ENCODE results near the gene HSD17B14. TPM values are rescaled to one million over a fixed set of nuclear protein-coding genes. Genes with fewer than 3 reads are reported as not detected.

HSD17B14 gene
- total and polyA plus RNA-seq, 2 of the 8 experiments (the other 6 are each of a cell fraction or from before 2014, with no cell fraction given) = 8.4 to 25.5 TPM

GRCh38 chr19:48815870-48816501, 20.3 kb downstream of the HSD17B14 start (continued):
- TF ChIP-seq RXRA (IDR thresholded peaks at IDR 0.05; ENCODE audit: insufficient read depth, low read depth, low read length) (no peak), KDM4A (IDR thresholded peaks at IDR 0.05; ENCODE audit: low read depth, low read length, severe bottlenecking) (no peak), CBX8 (IDR thresholded peaks at IDR 0.05; ENCODE audit: borderline replicate concordance, low read depth, low read length) (no peak), PHF8 (conservative IDR thresholded peaks at IDR 0.05; ENCODE audit: low read depth, low read length) (no peak)

All from H1 (cell line).